Activated naive CD8-positive, alpha-beta T cell (primary cell): Measurements from ENCODE around the gene CACNA1E.

Experiments used
- H3K27ac Mint-ChIP-seq: one replicate; pipeline ENCODE4 v1.8.0; 2021; ENCODE audit warnings: mixed read lengths
- H3K27me3 Mint-ChIP-seq: one replicate; pipeline ENCODE4 v1.8.0; 2021; ENCODE audit warnings: mixed read lengths
- H3K36me3 Mint-ChIP-seq: one replicate; pipeline ENCODE4 v1.8.0; 2021; ENCODE audit warnings: mixed read lengths
- H3K4me1 Mint-ChIP-seq: one replicate; pipeline ENCODE4 v1.8.0; 2021; ENCODE audit warnings: low read depth, mixed read lengths
- H3K4me3 Mint-ChIP-seq: one replicate; pipeline ENCODE4 v1.8.0; 2021; ENCODE audit warnings: mild to moderate bottlenecking, mixed read lengths
- H3K9me3 Mint-ChIP-seq: one replicate; pipeline ENCODE4 v1.8.0; 2021; ENCODE audit warnings: low read depth, mixed read lengths

Gene CACNA1E

DNA sequence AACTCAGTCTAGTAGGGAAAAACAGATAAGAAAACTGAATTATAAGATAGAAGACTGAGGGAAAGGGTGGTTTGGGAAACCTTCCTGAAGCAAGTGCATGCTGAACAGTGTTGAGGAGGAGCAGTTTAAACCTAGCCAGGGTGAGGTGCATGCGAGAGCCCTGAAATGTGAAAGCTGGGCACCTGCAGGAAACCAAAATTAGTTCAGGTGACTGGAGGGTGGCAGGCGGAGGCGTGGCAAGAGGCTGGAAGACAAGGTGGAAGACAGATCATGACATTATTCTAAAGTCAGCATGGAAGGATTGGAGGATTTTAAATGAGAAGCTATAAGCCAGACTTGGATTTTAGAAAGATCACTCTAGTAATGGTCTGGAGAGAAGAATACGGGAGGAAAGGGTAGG, 75.1 kb downstream of the CACNA1E start:
- Mint-ChIP-seq H3K4me1 (no peaks in the 10 kb centered on the region), H3K27ac (no peak overlapping the region), H3K9me3 (no peaks in the 10 kb centered on the region), H3K4me3 (no peak overlapping the region), H3K27me3 (no peaks in the 10 kb centered on the region), H3K36me3 (no peaks in the 10 kb centered on the region)

GRCh38 chr1:181559142-181559541, 75.8 kb downstream of the CACNA1E start:
- H3K27ac Mint-ChIP-seq: no peak overlapping the region
- H3K27me3 Mint-ChIP-seq: no peaks in the 10 kb centered on the region
- no peaks in the 10 kb centered on the region for H3K4me1 Mint-ChIP-seq
- no peak overlapping the region for H3K4me3 Mint-ChIP-seq
- H3K36me3 Mint-ChIP-seq: no peaks in the 10 kb centered on the region
- H3K9me3 Mint-ChIP-seq: no peaks in the 10 kb centered on the region

- H3K9me3 Mint-ChIP-seq: no peaks in the 10 kb centered on the region
- H3K36me3 Mint-ChIP-seq: no peaks in the 10 kb centered on the region
- H3K27me3 Mint-ChIP-seq: peaks cover 1% of the 10 kb centered on the region
- H3K4me1 Mint-ChIP-seq: no peaks in the 10 kb centered on the region
- no peak overlapping the region for H3K4me3 Mint-ChIP-seq
- H3K27ac Mint-ChIP-seq: no peak overlapping the region
These were observed 79.1 kb downstream of the CACNA1E start for GRCh38 chr1:181562395-181562794.

DNA sequence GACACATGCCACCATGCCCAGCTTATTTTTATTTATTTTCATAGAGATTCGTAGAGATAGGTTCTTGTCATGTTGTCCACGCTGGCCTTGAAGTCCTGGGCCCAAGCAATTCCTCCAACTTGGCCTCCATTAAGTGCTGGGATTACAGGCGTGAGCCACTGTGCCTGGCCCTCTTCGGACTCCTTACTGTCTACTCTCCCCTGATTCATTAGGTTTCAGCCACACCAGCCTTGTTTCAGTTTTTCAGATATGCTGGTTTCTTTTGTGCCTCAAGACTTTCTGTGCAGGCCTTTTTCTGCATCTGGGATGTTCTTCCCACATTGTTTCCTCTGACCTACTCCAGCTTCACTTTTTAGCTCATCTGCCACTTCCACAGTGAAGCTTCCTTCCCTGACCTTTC, 85.4 kb downstream of the CACNA1E start:
- no peaks in the 10 kb centered on the region for H3K9me3 Mint-ChIP-seq
- no peaks in the 10 kb centered on the region for H3K4me1 Mint-ChIP-seq
- no peaks in the 10 kb centered on the region for H3K36me3 Mint-ChIP-seq
- H3K4me3 Mint-ChIP-seq: no peak overlapping the region
- H3K27me3 Mint-ChIP-seq: peaks cover 11% of the 10 kb centered on the region
- H3K27ac Mint-ChIP-seq: no peak overlapping the region

DNA sequence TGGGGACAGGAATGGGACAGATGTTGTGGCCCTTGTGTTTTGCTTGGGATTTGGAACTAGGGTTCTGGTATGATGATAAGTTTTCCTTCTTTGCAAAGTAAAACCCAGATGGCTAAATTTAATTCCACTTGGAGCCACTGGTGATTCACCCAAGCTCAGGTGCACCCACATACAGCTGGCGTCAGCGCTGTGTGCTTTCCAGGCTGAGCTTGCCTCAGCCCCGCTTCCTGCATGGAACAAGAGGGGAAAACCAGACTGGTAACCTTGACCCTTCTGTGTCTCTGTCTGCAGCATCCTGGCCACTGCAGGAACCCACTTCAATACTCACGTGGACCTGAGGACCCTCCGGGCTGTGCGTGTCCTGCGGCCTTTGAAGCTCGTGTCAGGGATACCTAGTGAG, 94.2 kb downstream of the CACNA1E start:
- Mint-ChIP-seq H3K27me3 (peaks cover 10% of the 10 kb centered on the region), H3K27ac (no peak overlapping the region)

DNA sequence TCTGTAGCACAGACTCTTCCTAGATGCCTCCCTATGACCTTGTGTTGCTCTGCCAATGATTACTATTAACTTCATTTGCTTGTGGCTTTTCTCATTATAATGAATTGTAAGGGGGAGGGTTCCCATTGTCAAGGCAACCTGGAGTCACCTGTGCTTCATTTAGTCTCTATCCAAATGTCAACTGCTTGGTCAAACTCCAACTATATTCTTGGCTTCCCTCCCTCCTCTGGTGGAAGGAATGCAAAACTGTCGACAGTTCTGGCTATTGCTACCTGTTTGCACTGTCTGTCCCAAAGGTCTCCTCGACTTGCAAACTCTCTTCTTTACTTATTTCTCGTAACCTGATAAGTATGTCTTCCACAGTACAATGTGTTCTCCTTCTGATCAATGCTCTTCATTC, 100.3 kb downstream of the CACNA1E start:
- no peaks in the 10 kb centered on the region for H3K9me3 Mint-ChIP-seq
- H3K27ac Mint-ChIP-seq: no peak overlapping the region
- H3K4me1 Mint-ChIP-seq: no peaks in the 10 kb centered on the region
- H3K4me3 Mint-ChIP-seq: no peak overlapping the region
- no peaks in the 10 kb centered on the region for H3K36me3 Mint-ChIP-seq
- peaks cover 6% of the 10 kb centered on the region for H3K27me3 Mint-ChIP-seq

More for the DNA sequence above, 94.2 kb downstream of the CACNA1E start:
- H3K9me3 Mint-ChIP-seq: no peaks in the 10 kb centered on the region
- H3K36me3 Mint-ChIP-seq: no peaks in the 10 kb centered on the region
- no peaks in the 10 kb centered on the region for H3K4me1 Mint-ChIP-seq
- no peak overlapping the region for H3K4me3 Mint-ChIP-seq

DNA sequence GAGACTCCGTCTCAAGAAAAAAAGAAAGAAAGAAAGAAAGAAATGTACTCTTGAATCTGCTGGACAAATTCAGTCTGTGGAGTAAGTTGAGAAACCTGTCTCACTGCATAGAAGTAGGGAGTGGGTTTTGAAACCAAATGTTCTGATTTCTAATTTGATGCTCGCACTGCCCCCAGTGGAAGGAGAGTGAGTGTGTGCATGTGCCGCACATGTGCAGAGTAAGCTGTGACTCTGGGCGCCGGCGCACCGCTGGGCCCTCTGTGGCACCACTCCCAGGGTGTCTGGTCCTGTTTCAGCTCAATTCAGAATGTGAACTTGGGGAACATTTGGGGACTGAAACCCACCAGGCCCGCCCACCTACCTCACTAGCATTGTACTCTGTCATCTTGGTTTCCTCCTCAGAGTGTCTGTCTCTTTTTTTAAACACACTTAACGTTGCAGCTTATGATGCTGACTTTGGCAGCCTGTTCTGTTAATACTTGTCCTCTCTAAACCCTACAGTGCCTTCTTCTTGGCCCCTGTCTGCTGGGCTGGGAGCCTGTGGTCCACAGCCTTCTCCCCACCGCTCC, 104.6 kb downstream of the CACNA1E start:
- Mint-ChIP-seq H3K36me3 (no peaks in the 10 kb centered on the region), H3K4me3 (no peak overlapping the region), H3K27me3 (peaks cover 3% of the 10 kb centered on the region), H3K27ac (no peak overlapping the region), H3K9me3 (no peaks in the 10 kb centered on the region), H3K4me1 (no peaks in the 10 kb centered on the region)

GRCh38 chr1:181588631-181589030, 105.3 kb downstream of the CACNA1E start:
- Mint-ChIP-seq H3K9me3 (no peaks in the 10 kb centered on the region), H3K4me1 (no peaks in the 10 kb centered on the region), H3K4me3 (no peak overlapping the region), H3K27me3 (peaks cover 5% of the 10 kb centered on the region), H3K36me3 (no peaks in the 10 kb centered on the region), H3K27ac (no peak overlapping the region)

DNA sequence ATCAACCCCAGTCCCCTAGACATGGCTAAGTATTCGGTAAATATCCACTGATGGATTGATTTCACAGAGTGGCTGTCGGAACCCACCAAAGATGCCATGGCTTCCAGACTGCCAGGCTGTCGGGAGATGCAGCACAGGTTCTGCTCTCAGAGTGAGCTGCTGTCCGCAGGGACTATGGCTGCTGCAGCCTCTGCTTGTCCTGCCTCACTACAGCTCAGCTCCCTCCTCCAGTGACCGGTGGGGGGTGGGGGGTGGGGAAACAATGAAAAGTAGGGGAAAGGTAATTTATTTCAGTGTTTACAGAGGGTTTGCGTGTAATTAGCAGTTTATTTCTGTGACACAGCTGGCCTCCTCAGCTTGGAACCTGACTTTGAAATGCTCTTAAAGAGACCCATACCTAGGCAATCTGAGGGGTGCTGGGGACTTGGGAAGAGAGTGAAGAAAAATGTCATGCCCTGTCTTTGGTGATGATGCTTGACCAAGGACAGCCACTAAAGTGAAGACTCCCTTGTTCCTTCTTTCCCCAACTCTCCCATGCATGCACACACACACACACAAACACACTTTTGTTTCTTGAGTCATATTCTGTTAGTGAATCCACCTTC, 109.0 kb downstream of the CACNA1E start:
- no peaks in the 10 kb centered on the region for H3K4me1 Mint-ChIP-seq
- peaks cover 2% of the 10 kb centered on the region for H3K9me3 Mint-ChIP-seq
- H3K36me3 Mint-ChIP-seq: no peaks in the 10 kb centered on the region
- H3K27me3 Mint-ChIP-seq: peaks cover 11% of the 10 kb centered on the region
- H3K4me3 Mint-ChIP-seq: no peak overlapping the region
- H3K27ac Mint-ChIP-seq: no peak overlapping the region

- H3K4me3 Mint-ChIP-seq: no peak overlapping the region
- H3K27ac Mint-ChIP-seq: no peak overlapping the region
- no peaks in the 10 kb centered on the region for H3K4me1 Mint-ChIP-seq
- peaks cover 11% of the 10 kb centered on the region for H3K27me3 Mint-ChIP-seq
- no peaks in the 10 kb centered on the region for H3K36me3 Mint-ChIP-seq
- peaks cover 4% of the 10 kb centered on the region for H3K9me3 Mint-ChIP-seq
These were observed 109.7 kb downstream of the CACNA1E start for GRCh38 chr1:181593042-181593441.

GRCh38 chr1:181594553-181594952, 111.2 kb downstream of the CACNA1E start:
- Mint-ChIP-seq H3K4me3 (no peak overlapping the region), H3K36me3 (no peaks in the 10 kb centered on the region), H3K9me3 (peaks cover 4% of the 10 kb centered on the region), H3K4me1 (no peaks in the 10 kb centered on the region), H3K27me3 (peaks cover 10% of the 10 kb centered on the region), H3K27ac (no peak overlapping the region)

DNA sequence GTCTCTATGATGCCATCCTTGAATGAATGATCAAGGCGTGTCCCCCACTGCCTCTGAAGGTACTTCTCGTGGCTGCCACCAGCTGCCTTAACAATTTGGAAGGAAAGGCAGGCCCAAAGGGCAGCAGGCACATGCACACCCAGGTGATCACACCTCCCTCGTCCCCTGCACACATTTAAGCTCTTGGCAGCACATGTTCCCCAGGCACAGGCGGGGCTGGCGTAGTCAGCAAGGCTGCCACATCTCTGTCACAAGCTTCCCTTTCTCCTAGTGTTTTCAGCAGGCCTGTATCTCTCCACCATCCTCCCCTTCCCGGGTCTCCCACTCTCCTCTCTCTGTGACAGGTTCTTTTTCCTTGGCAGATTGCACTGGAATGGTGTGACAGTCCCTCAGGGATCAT, 111.9 kb downstream of the CACNA1E start:
- Mint-ChIP-seq H3K4me1 (no peaks in the 10 kb centered on the region), H3K27ac (no peak overlapping the region), H3K27me3 (peaks cover 11% of the 10 kb centered on the region), H3K4me3 (no peak overlapping the region), H3K36me3 (no peaks in the 10 kb centered on the region), H3K9me3 (peaks cover 4% of the 10 kb centered on the region)

GRCh38 chr1:181601186-181601950, 118.1 kb downstream of the CACNA1E start:
- H3K9me3 Mint-ChIP-seq: peaks cover 4% of the 10 kb centered on the region
- H3K27ac Mint-ChIP-seq: no peak overlapping the region
- H3K4me1 Mint-ChIP-seq: no peaks in the 10 kb centered on the region
- no peak overlapping the region for H3K4me3 Mint-ChIP-seq
- H3K27me3 Mint-ChIP-seq: peaks cover 13% of the 10 kb centered on the region
- H3K36me3 Mint-ChIP-seq: no peaks in the 10 kb centered on the region

DNA sequence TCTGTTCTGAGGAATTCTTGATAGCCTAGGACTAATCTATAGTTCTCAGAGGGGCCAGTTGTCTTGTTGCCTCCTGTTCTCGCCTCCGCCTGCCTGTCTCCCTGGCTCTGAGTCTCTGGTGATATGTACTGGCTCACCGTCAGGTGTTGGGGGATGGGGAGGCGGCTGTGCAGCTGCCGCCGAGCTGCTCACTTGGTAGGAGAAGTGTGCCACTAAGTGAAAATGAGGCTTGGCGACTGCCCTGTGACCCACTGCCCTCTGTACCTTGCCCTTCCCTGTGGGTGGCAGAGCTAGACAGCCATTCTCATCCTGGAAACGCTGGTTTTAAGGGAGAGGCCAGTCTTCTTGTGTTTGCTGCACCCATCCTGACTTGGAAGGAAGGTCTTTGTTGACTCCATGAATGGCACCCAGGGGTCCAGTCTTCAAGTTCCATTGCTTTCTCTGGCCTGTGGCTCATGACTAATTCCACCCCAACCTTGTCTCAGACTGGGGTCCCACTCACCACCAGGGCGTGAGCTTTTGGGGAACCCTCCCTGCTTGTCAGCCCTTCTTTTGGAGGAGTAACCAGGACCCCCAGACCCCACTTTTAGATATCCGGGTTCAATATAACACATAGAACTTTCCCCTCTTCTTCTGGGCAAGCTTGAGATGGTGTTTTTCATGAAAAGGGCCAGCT, 120.6 kb downstream of the CACNA1E start:
- Mint-ChIP-seq H3K27ac (no peak overlapping the region), H3K9me3 (no peaks in the 10 kb centered on the region), H3K27me3 (peaks cover 13% of the 10 kb centered on the region), H3K4me1 (no peaks in the 10 kb centered on the region), H3K36me3 (no peaks in the 10 kb centered on the region), H3K4me3 (no peak overlapping the region)
